ENCODE measurements around the gene SMCO4.

- no peak for TF ChIP-seq CTCF (IDR thresholded peaks at IDR 0.05)
- TF ChIP-seq POLR2A (IDR thresholded peaks at IDR 0.05), result no peak
These were observed 98.5 kb downstream of the SMCO4 start for GRCh38 chr11:93444617-93445073.
